ENCODE data around the gene RAP1B.

DNA sequence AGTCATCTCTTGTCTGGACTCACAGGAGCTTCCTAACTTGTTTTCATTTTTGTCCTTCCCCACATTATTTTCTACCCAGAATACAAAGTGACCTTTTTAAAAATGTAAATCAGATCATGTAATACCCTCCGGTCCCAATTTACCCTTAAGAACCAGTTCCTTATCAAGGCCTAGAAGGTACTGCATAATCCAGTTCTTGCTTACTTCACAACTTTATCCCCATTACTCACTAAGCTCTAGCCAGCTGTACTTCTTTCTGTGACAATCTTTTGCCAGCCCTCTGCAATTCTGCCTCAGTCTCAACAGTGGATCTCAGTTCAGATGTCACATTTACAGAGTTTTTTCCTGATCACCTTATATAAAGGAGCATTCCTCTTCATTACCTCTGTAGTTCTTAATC is 11.6 kb downstream of the RAP1B start:
- TF ChIP-seq EZH2 (IDR thresholded peaks at IDR 0.05) (no peak), EZH2phosphoT487 (IDR thresholded peaks at IDR 0.05) (no peak)
- TF ChIP-seq, protein P1, sequence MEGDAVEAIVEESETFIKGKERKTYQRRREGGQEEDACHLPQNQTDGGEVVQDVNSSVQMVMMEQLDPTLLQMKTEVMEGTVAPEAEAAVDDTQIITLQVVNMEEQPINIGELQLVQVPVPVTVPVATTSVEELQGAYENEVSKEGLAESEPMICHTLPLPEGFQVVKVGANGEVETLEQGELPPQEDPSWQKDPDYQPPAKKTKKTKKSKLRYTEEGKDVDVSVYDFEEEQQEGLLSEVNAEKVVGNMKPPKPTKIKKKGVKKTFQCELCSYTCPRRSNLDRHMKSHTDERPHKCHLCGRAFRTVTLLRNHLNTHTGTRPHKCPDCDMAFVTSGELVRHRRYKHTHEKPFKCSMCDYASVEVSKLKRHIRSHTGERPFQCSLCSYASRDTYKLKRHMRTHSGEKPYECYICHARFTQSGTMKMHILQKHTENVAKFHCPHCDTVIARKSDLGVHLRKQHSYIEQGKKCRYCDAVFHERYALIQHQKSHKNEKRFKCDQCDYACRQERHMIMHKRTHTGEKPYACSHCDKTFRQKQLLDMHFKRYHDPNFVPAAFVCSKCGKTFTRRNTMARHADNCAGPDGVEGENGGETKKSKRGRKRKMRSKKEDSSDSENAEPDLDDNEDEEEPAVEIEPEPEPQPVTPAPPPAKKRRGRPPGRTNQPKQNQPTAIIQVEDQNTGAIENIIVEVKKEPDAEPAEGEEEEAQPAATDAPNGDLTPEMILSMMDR (IDR thresholded peaks at IDR 0.05) = no peak
